ENCODE results near the gene DUSP18. TPM values are rescaled to one million over a fixed set of nuclear protein-coding genes. Genes with fewer than 3 reads are reported as not detected.

DUSP18 gene
- total RNA-seq, 2 donors from 2014 or later = 10.3 to 11.0 TPM

- Mint-ChIP-seq H3K36me3 (ENCODE audit: low read depth) (no peaks in the 10 kb centered on the region), H3K27me3 (no peaks in the 10 kb centered on the region)
- no peak for ATAC-seq
Observed at GRCh38 chr22:30667107-30667493, 575 bp downstream of the DUSP18 start.

DNA sequence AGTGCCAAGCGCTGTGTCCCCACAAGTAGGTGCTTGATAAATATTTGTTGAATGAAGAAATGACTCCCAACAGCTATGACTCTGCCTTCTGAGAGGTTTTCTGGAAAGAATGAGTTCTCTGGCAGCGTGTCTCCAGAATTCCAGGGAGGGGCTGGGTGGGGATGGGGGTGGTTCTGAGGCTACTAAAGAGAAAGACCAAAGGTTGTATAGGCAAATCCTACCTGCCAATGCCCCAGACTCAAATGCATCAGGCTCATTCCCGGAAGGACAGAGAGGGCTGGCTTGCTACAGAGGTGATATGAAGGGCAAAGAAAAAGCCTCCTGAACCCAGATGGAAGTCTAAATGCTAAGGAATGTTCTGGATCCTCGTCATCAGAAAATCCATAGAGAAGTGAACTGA, 1.9 kb downstream of the DUSP18 start:
- no peak overlapping the region for H3K4me3 Mint-ChIP-seq
- ATAC-seq = no peak
- peak overlapping the region; percentile 91 for H3K27ac Mint-ChIP-seq
- no peaks in the 10 kb centered on the region for H3K36me3 Mint-ChIP-seq (ENCODE audit: low read depth)
- H3K27me3 Mint-ChIP-seq = no peaks in the 10 kb centered on the region
- no peaks in the 10 kb centered on the region for H3K9me3 ChIP-seq (ENCODE audit: control insufficient read depth, low read length, poor library complexity, severe bottlenecking)
- DNase-seq = no peak
- H3K4me1 Mint-ChIP-seq = peaks cover 29% of the 10 kb centered on the region

More at GRCh38 chr22:30667107-30667493, 575 bp downstream of the DUSP18 start:
- Mint-ChIP-seq H3K27ac (peak overlapping the region; percentile 91), H3K4me3 (peak overlapping the region; percentile 94), H3K4me1 (peaks cover 29% of the 10 kb centered on the region)
- H3K9me3 ChIP-seq (ENCODE audit: control insufficient read depth, low read length, poor library complexity, severe bottlenecking) = no peaks in the 10 kb centered on the region
- DNase-seq = no peak

DNA sequence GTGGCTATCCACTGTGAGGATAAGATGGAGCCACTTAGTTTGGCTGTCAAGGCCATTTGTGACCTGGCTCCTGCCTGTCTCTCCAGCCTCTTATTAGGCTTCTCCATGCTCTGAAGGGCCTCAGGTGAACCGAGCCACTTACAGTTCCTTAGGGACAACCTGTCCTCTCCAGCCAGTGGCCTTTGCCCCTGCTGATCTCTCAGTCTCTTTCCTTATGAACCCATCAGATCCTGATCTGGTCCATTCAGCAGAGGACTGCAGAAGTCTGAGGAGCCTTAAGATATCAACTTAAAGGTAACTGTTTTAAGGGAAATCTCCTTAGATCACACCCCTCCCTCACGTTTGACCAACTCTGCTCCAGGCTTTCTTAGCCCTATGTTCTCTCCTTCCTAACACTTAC, 2.4 kb downstream of the DUSP18 start:
- H3K27ac Mint-ChIP-seq = no peak overlapping the region
- no peak for ATAC-seq
- H3K27me3 Mint-ChIP-seq = no peaks in the 10 kb centered on the region

DNA sequence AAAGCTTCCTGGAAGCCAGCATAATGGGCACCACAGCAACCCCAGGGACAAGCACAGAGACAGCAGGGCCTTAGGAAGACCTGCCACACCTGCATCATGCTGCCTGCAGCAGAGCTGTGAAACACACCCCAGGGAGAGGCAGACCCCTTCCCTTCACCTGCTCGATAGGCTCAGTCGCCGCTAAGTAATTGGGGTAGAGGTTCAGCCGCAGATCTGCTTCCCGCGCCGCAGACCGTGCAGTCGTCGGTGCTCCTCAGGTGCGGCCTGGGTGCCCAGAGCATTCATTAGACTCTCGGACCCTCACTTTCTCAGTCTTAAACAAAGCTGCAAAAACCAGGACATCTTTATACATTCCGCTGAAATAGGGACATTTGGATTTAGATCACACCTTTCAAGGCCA, 2.9 kb downstream of the DUSP18 start:
- Mint-ChIP-seq H3K27ac (no peak overlapping the region), H3K4me3 (no peak overlapping the region), H3K4me1 (peaks cover 29% of the 10 kb centered on the region), H3K36me3 (ENCODE audit: low read depth) (no peaks in the 10 kb centered on the region), H3K27me3 (no peaks in the 10 kb centered on the region)
- DNase-seq (no peak), ATAC-seq (no peak)
- no peaks in the 10 kb centered on the region for H3K9me3 ChIP-seq (ENCODE audit: control insufficient read depth, low read length, poor library complexity, severe bottlenecking)

More for the DNA sequence above, 2.4 kb downstream of the DUSP18 start:
- DNase-seq = no peak
- Mint-ChIP-seq H3K4me1 (peaks cover 29% of the 10 kb centered on the region), H3K36me3 (ENCODE audit: low read depth) (no peaks in the 10 kb centered on the region), H3K4me3 (no peak overlapping the region)
- no peaks in the 10 kb centered on the region for H3K9me3 ChIP-seq (ENCODE audit: control insufficient read depth, low read length, poor library complexity, severe bottlenecking)

- Mint-ChIP-seq H3K27ac (no peak overlapping the region), H3K27me3 (no peaks in the 10 kb centered on the region), H3K4me3 (no peak overlapping the region), H3K4me1 (peaks cover 22% of the 10 kb centered on the region), H3K36me3 (ENCODE audit: low read depth) (no peaks in the 10 kb centered on the region)
- ATAC-seq (no peak), DNase-seq (no peak)
- no peaks in the 10 kb centered on the region for H3K9me3 ChIP-seq (ENCODE audit: control insufficient read depth, low read length, poor library complexity, severe bottlenecking)
Observed at GRCh38 chr22:30662040-30662439, 5.6 kb downstream of the DUSP18 start.

- no peak for DNase-seq
- no peak overlapping the region for H3K27ac Mint-ChIP-seq
- no peaks in the 10 kb centered on the region for H3K9me3 ChIP-seq (ENCODE audit: control insufficient read depth, low read length, poor library complexity, severe bottlenecking)
- no peak for ATAC-seq
- peaks cover 4% of the 10 kb centered on the region for H3K4me1 Mint-ChIP-seq
- H3K36me3 Mint-ChIP-seq (ENCODE audit: low read depth) = no peaks in the 10 kb centered on the region
- H3K4me3 Mint-ChIP-seq = no peak overlapping the region
- H3K27me3 Mint-ChIP-seq = no peaks in the 10 kb centered on the region
Observed at GRCh38 chr22:30655532-30655931, 12.1 kb downstream of the DUSP18 start.

DNA sequence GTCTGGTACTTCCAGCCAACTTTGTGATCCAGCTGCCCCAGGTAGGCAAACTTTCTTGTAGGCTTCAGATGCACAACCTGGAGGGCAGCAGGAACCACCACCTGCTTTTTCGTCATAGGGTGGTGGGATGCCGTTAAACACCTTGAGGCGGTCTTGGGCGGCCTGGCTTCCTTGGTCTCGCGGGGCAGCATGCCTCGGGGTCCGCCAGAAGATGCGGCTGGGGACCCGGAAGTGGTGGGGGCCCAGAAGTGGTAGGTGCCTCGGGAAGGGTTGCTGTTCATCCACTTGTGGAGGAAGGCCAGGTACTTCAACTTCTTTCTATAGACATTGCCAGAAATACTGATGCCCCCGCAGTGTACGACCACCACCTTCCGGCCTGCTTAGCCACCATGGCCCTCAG, 13.3 kb downstream of the DUSP18 start:
- no peaks in the 10 kb centered on the region for H3K27me3 Mint-ChIP-seq
- no peaks in the 10 kb centered on the region for H3K9me3 ChIP-seq (ENCODE audit: control insufficient read depth, low read length, poor library complexity, severe bottlenecking)
- no peak overlapping the region for H3K27ac Mint-ChIP-seq
- H3K4me3 Mint-ChIP-seq = no peak overlapping the region
- no peaks in the 10 kb centered on the region for H3K36me3 Mint-ChIP-seq (ENCODE audit: low read depth)
- no peak for ATAC-seq
- H3K4me1 Mint-ChIP-seq = peaks cover 7% of the 10 kb centered on the region
- DNase-seq = no peak

DNA sequence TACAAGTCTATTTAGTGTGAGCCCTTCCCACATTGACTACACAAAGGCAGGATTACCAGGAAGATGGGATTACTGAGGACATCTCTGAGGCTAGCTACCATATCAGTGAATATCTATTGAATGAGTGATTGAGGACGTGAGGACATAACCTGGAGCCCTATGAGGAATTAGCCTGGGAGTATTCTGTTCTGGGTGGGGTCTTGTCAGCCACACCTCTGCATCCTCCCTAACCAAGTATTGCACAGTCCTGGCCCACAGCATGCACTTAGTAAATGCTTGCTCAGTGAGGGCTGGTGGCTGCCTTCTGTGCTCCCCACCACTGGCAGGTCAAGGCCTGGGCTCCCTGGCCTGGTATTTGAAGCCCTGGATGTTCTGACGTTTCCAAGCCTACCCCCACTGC, 14.8 kb downstream of the DUSP18 start:
- H3K9me3 ChIP-seq (ENCODE audit: control insufficient read depth, low read length, poor library complexity, severe bottlenecking) = no peaks in the 10 kb centered on the region
- no peaks in the 10 kb centered on the region for H3K27me3 Mint-ChIP-seq
- H3K27ac Mint-ChIP-seq = no peak overlapping the region
- ATAC-seq (no peak), DNase-seq (no peak)
- peaks cover 2% of the 10 kb centered on the region for H3K36me3 Mint-ChIP-seq (ENCODE audit: low read depth)
- H3K4me1 Mint-ChIP-seq = peaks cover 10% of the 10 kb centered on the region
- no peak overlapping the region for H3K4me3 Mint-ChIP-seq

DNA sequence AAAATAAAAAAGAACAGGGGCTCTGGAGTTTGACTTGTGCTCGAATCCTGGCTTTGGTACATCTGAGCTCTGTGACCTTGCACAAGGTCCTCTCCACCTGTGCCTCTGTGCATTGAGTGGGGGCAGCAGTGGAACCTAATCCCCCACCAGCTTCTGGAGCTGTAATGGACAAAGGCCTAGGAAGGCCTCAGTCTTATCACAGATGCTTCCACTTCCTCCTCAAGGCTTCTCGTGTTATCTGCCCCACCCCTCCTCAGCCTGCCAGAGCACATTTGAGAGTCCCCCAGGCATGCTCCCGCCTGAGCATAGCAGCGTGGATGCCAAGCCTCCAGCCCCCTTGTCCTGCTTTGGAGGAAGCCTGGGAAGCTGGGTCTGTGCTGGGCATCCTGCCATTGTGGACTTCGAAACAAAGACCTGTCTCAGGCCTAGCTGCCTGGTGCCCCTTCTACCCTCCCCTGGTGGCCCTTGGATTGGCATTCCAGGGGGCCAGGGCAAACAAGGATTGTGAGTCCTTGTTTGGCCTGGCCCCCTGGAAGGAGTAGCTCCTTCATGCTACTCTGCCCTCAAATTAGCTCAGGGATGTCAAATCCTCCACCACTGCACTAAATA, 17.1 kb downstream of the DUSP18 start:
- no peak for ATAC-seq
- no peak for DNase-seq
- H3K9me3 ChIP-seq (ENCODE audit: control insufficient read depth, low read length, poor library complexity, severe bottlenecking) = no peaks in the 10 kb centered on the region
- H3K27me3 Mint-ChIP-seq = no peaks in the 10 kb centered on the region
- H3K4me3 Mint-ChIP-seq = no peak overlapping the region
- H3K36me3 Mint-ChIP-seq (ENCODE audit: low read depth) = peaks cover 2% of the 10 kb centered on the region
- H3K27ac Mint-ChIP-seq = peak overlapping the region; percentile 6
- peaks cover 10% of the 10 kb centered on the region for H3K4me1 Mint-ChIP-seq

DNA sequence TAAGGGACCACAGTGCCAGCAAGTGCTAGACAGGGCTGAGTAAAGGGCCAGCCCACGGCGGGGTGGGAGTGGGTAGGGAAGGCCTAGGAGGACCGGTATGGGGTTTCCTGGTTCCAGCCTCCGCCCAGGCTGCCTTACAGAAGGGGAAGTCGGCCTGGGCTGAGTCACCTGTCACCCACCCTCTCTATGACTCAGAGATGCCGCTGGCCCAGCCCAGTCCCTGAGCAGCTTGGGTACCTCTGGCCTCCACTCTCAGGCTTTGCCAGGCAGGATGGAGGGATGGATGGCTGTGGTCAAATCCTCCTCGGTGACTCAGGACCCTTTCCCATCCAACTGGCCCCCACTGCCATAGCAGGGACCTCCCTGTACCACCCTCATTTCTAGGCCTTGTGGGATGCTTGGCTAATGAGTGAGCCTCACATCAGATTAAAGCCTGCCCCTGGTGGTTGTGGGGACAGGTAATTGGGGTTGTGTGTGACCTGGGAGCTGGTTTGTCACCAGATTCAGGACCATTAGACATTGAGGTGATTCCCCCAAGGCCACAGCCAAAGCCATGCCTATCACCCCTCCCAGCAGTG, 18.2 kb downstream of the DUSP18 start:
- ATAC-seq (peak; percentile 95), DNase-seq (peak in 2 of 3 donors; percentile 11 to 18)
- peak overlapping the region; percentile 6 for H3K27ac Mint-ChIP-seq
- no peak overlapping the region for H3K4me3 Mint-ChIP-seq
- no peaks in the 10 kb centered on the region for H3K9me3 ChIP-seq (ENCODE audit: control insufficient read depth, low read length, poor library complexity, severe bottlenecking)
- H3K4me1 Mint-ChIP-seq = peaks cover 10% of the 10 kb centered on the region
- H3K36me3 Mint-ChIP-seq (ENCODE audit: low read depth) = peaks cover 2% of the 10 kb centered on the region
- no peaks in the 10 kb centered on the region for H3K27me3 Mint-ChIP-seq

GRCh38 chr22:30648825-30649224, 18.9 kb downstream of the DUSP18 start:
- ATAC-seq = no peak
- no peaks in the 10 kb centered on the region for H3K9me3 ChIP-seq (ENCODE audit: control insufficient read depth, low read length, poor library complexity, severe bottlenecking)
- Mint-ChIP-seq H3K4me1 (peaks cover 10% of the 10 kb centered on the region), H3K36me3 (ENCODE audit: low read depth) (peaks cover 2% of the 10 kb centered on the region), H3K27ac (no peak overlapping the region), H3K27me3 (no peaks in the 10 kb centered on the region), H3K4me3 (no peak overlapping the region)
- no peak for DNase-seq

- peaks cover 18% of the 10 kb centered on the region for H3K4me1 Mint-ChIP-seq
- ATAC-seq = no peak
- H3K9me3 ChIP-seq (ENCODE audit: control insufficient read depth, low read length, poor library complexity, severe bottlenecking) = no peaks in the 10 kb centered on the region
- no peak overlapping the region for H3K27ac Mint-ChIP-seq
- no peak overlapping the region for H3K4me3 Mint-ChIP-seq
- no peaks in the 10 kb centered on the region for H3K27me3 Mint-ChIP-seq
- no peak for DNase-seq
- H3K36me3 Mint-ChIP-seq (ENCODE audit: low read depth) = peaks cover 2% of the 10 kb centered on the region
Observed at GRCh38 chr22:30647536-30647935, 20.1 kb downstream of the DUSP18 start.

DNA sequence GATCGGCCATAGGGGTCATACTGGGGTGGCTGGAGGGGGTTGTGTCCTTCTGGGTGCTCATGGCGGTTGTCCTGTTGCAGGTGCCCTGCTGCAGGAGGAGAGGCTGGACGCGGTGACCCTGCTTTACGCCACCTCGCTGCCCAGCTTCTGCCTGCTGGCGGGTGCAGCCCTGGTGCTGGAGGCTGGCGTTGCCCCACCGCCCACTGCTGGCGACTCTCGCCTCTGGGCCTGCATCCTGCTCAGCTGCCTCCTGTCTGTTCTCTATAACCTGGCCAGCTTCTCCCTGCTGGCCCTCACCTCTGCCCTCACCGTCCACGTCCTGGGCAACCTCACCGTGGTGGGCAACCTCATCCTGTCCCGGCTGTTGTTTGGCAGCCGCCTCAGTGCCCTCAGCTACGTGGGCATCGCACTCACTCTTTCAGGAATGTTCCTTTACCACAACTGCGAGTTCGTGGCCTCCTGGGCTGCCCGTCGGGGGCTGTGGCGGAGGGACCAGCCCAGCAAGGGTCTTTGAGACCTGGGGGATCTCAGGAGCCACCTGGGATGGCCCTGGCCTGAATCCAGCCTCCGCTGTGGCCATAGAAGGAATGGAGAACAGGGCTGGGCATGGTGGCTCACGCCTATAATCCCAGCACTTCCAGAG, 21.0 kb downstream of the DUSP18 start:
- no peaks in the 10 kb centered on the region for H3K27me3 Mint-ChIP-seq
- peaks cover 2% of the 10 kb centered on the region for H3K36me3 Mint-ChIP-seq (ENCODE audit: low read depth)
- no peak overlapping the region for H3K27ac Mint-ChIP-seq
- H3K9me3 ChIP-seq (ENCODE audit: control insufficient read depth, low read length, poor library complexity, severe bottlenecking) = no peaks in the 10 kb centered on the region
- peaks cover 16% of the 10 kb centered on the region for H3K4me1 Mint-ChIP-seq
- DNase-seq (no peak), ATAC-seq (no peak)
- H3K4me3 Mint-ChIP-seq = no peak overlapping the region

All from T-helper 17 cell (primary cell).